Panc1 (cell line): ENCODE data around the gene SNCB. TPM values are rescaled to one million over a fixed set of nuclear protein-coding genes. Genes with fewer than 3 reads are reported as not detected.

Experiments used
- ATAC-seq: fragments of 200-7000 bp; cut with Tn5 transposase; 2 replicates; pipeline ENCODE4 v1.9.1; 2020; ENCODE audit warnings: mild to moderate bottlenecking, moderate library complexity
- BruUV-seq: library from RNA; stranded (reverse); fragments of 400-500 nt; replicated peaks from 2 replicates; lab custom pipeline; 2021; lab: Mats Ljungman, UMichigan
- CTCF ChIA-PET: fragments of 300-600 bp; sonication (Branson Sonifier 250); formaldehyde crosslinking; loops from one replicate; lab custom pipeline; 2022; ENCODE audit warnings: antibody characterized with exemption; lab: Charles Lee
- POLR2A ChIA-PET: fragments of 300-600 bp; sonication (Branson Sonifier 250); formaldehyde crosslinking; loops from one replicate; lab custom pipeline; 2022; ENCODE audit warnings: antibody characterized with exemption; lab: Charles Lee
- DNase-seq: peaks from one replicate; pipeline ENCODE4 v3.0.0-alpha.2; 2010; ENCODE audit warnings: low read depth, low spot score
- H3K27ac ChIP-seq: 2 replicates; pipeline ENCODE4 v1.5.1; 2011; ENCODE audit warnings: mild to moderate bottlenecking, low read length, inconsistent platforms
- H3K27me3 ChIP-seq: fragments of 200-500 bp; sonication (Bioruptor generic); 2 replicates; pipeline ENCODE4 v1.6.0; 2014; ENCODE audit warnings: low read length, inconsistent platforms; ENCODE audit not compliant: control insufficient read depth, insufficient read depth
- H3K36me3 ChIP-seq: fragments of 200-500 bp; sonication (Bioruptor generic); 2 replicates; pipeline ENCODE4 v1.5.1; 2014; ENCODE audit warnings: inconsistent platforms, mild to moderate bottlenecking, low read length, moderate library complexity; ENCODE audit not compliant: control insufficient read depth, insufficient read depth
- H3K4me1 ChIP-seq: 2 replicates; pipeline ENCODE4 v1.5.1; 2011; ENCODE audit warnings: inconsistent platforms, mild to moderate bottlenecking, low read length, moderate library complexity; ENCODE audit not compliant: control insufficient read depth, insufficient read depth
- H3K4me3 ChIP-seq, 2 experiments: 2 replicates each; pipeline ENCODE4 v1.5.1; 2011 to 2012; ENCODE audit warnings: low read depth in 2 of 2, low read length in 2 of 2, mild to moderate bottlenecking in 2 of 2, inconsistent platforms in 1 of 2, moderate library complexity in 1 of 2
- H3K9me3 ChIP-seq: fragments of 200-500 bp; sonication (Bioruptor generic); 2 replicates; pipeline ENCODE4 v1.5.1; 2014; ENCODE audit warnings: low read depth, mild to moderate bottlenecking, inconsistent platforms, low read length, moderate library complexity; ENCODE audit not compliant: control insufficient read depth, insufficient read depth
- POLR2AphosphoS5 ChIP-seq: IDR thresholded peaks from 2 replicates; pipeline ENCODE4 v1.6.1; 2012; ENCODE audit warnings: mild to moderate bottlenecking, low read depth, low read length, moderate library complexity
- SIN3A ChIP-seq: IDR thresholded peaks from 2 replicates; pipeline ENCODE4 v1.6.1; 2012; ENCODE audit warnings: low read depth, mild to moderate bottlenecking, low read length, moderate library complexity, borderline replicate concordance; ENCODE audit not compliant: insufficient read depth
- TCF7L2 ChIP-seq: IDR thresholded peaks from 2 replicates; pipeline ENCODE4 v1.6.1; 2011; ENCODE audit warnings: mild to moderate bottlenecking, low read depth, low read length, inconsistent platforms
- in situ Hi-C: cut with HindIII; loops from 2 replicates; pipeline ENCODE4 v1.10.0; 2016; ENCODE audit warnings: low sequenced_read_pairs, low pct_unique_long_range_greater_than_20kb
- intact Hi-C: fragments of 100-400 bp; cut with micrococcal nuclease; formaldehyde crosslinking; loops from one replicate; pipeline ENCODE4 v1.10.0; 2022; ENCODE audit not compliant: unreplicated experiment
- total RNA-seq: library from RNA; stranded (reverse); gene quantifications from one replicate; pipeline ENCODE4 v1.2.1, GENCODE V29; 2021; ENCODE audit not compliant: unreplicated experiment
- TF ChIP-seq, protein P1 (sequence below), 2 experiments: IDR thresholded peaks; 2 replicates each; pipeline ENCODE4 v1.6.1; 2011 to 2012; ENCODE audit warnings: low read depth in 2 of 2, control low read depth in 1 of 2, low read length in 1 of 2, mild to moderate bottlenecking in 1 of 2, moderate library complexity in 1 of 2; ENCODE audit not compliant: insufficient read depth in 1 of 2
- TF ChIP-seq, protein P2 (sequence below): fragments of 450-650 bp; IDR thresholded peaks from 2 replicates; pipeline ENCODE4 v1.5.1; 2017; ENCODE audit warnings: mild to moderate bottlenecking

Gene SNCB
- total RNA-seq, 1 experiment from 2014 or later: 0.77 TPM

DNA sequence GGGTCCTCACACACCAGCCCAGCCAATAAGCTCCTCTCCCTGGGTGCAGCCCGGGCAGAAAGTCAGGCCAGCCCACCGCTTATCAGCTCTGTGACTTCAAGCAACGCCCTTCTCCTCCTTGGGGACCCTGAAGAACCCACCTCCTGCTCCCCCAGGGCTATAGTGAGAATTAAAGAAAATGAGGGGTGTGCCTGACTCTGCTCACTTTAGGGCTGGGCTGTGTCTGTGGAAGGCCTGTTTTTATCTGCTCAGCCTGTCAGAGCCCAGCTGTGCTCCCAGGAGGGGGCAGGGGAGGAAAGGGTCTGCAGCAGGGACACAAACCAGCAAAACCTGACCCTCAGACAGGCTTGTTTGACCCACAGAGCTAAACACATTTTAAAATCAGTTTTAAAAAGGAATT lies 24.3 kb downstream of the SNCB start:
- intact Hi-C loops (no loop called here), in situ Hi-C loops (no loop called here)
- H3K9me3 ChIP-seq: no peaks in the 10 kb centered on the region
- DNase-seq (no peak), ATAC-seq (no peak)
- ChIA-PET CTCF (no interaction called here), POLR2A (no interaction called here)
- no TSS peak for BruUV-seq
- H3K4me1 ChIP-seq: peaks cover 14% of the 10 kb centered on the region
- TF ChIP-seq, protein P1, sequence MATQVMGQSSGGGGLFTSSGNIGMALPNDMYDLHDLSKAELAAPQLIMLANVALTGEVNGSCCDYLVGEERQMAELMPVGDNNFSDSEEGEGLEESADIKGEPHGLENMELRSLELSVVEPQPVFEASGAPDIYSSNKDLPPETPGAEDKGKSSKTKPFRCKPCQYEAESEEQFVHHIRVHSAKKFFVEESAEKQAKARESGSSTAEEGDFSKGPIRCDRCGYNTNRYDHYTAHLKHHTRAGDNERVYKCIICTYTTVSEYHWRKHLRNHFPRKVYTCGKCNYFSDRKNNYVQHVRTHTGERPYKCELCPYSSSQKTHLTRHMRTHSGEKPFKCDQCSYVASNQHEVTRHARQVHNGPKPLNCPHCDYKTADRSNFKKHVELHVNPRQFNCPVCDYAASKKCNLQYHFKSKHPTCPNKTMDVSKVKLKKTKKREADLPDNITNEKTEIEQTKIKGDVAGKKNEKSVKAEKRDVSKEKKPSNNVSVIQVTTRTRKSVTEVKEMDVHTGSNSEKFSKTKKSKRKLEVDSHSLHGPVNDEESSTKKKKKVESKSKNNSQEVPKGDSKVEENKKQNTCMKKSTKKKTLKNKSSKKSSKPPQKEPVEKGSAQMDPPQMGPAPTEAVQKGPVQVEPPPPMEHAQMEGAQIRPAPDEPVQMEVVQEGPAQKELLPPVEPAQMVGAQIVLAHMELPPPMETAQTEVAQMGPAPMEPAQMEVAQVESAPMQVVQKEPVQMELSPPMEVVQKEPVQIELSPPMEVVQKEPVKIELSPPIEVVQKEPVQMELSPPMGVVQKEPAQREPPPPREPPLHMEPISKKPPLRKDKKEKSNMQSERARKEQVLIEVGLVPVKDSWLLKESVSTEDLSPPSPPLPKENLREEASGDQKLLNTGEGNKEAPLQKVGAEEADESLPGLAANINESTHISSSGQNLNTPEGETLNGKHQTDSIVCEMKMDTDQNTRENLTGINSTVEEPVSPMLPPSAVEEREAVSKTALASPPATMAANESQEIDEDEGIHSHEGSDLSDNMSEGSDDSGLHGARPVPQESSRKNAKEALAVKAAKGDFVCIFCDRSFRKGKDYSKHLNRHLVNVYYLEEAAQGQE (IDR thresholded peaks at IDR 0.05; ENCODE audit: insufficient read depth in 1 of 2, low read depth in 2 of 2, low read length in 1 of 2): no peak
- TF ChIP-seq TCF7L2: no peak
- TF ChIP-seq, protein P2, sequence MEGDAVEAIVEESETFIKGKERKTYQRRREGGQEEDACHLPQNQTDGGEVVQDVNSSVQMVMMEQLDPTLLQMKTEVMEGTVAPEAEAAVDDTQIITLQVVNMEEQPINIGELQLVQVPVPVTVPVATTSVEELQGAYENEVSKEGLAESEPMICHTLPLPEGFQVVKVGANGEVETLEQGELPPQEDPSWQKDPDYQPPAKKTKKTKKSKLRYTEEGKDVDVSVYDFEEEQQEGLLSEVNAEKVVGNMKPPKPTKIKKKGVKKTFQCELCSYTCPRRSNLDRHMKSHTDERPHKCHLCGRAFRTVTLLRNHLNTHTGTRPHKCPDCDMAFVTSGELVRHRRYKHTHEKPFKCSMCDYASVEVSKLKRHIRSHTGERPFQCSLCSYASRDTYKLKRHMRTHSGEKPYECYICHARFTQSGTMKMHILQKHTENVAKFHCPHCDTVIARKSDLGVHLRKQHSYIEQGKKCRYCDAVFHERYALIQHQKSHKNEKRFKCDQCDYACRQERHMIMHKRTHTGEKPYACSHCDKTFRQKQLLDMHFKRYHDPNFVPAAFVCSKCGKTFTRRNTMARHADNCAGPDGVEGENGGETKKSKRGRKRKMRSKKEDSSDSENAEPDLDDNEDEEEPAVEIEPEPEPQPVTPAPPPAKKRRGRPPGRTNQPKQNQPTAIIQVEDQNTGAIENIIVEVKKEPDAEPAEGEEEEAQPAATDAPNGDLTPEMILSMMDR: no peak
- no peak for TF ChIP-seq POLR2AphosphoS5
- no peak for TF ChIP-seq SIN3A
- H3K27me3 ChIP-seq: no peaks in the 10 kb centered on the region
- H3K36me3 ChIP-seq: no peaks in the 10 kb centered on the region
- no peak overlapping the region for H3K27ac ChIP-seq
- H3K4me3 ChIP-seq: no peak overlapping the region

DNA sequence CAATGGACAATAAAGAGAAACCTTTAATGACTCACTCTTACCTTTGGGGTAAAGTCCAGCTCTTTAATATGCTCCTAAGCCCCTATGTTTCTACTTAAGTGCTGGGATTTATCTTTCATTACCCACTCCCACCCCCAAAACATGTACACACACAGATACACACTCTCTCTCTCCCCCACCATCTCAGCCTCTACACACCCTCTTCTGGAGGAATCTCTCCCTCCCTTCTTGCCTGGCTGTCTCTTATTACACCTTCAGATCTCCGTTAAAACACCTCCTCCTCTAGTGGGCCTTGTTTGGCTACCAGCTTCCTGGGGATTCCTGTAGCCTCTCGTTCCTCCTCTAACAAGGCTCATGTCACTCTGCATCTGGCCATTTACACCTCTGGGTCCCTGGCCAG lies 27.2 kb downstream of the SNCB start:
- no peaks in the 10 kb centered on the region for H3K27me3 ChIP-seq
- H3K27ac ChIP-seq: no peak overlapping the region
- in situ Hi-C loops (no loop called here), intact Hi-C loops (no loop called here)
- H3K9me3 ChIP-seq: no peaks in the 10 kb centered on the region
- peaks cover 2% of the 10 kb centered on the region; the same call in 1 of the 2 replicates for H3K4me1 ChIP-seq
- TF ChIP-seq, protein P2: no peak
- no peak for TF ChIP-seq SIN3A
- TF ChIP-seq, protein P1 (IDR thresholded peaks at IDR 0.05; ENCODE audit: insufficient read depth in 1 of 2, low read depth in 2 of 2, low read length in 1 of 2): no peak
- TF ChIP-seq POLR2AphosphoS5: no peak
- TF ChIP-seq TCF7L2: no peak
- ATAC-seq (no peak), DNase-seq (no peak)
- POLR2A ChIA-PET: no interaction called here
- no peaks in the 10 kb centered on the region for H3K36me3 ChIP-seq
- no TSS peak for BruUV-seq
- no peak overlapping the region for H3K4me3 ChIP-seq
- CTCF ChIA-PET: no interaction called here
